Suprapubic skin (tissue), 4 donors: ENCODE data around the gene RBL1.

Experiments used
- POLR2A ChIP-seq, 2 donors: fragments of 450-650 bp; IDR thresholded peaks; one replicate each; pipeline ENCODE4 v1.6.1; 2017; ENCODE audit warnings: antibody characterized with exemption in 2 of 2, mild to moderate bottlenecking in 2 of 2, moderate library complexity in 2 of 2
- POLR2AphosphoS5 ChIP-seq, 3 donors: sonication (generic); formaldehyde crosslinking; IDR thresholded peaks; one replicate each; pipeline ENCODE4 v1.6.1; 2017; ENCODE audit warnings: antibody characterized with exemption in 3 of 3
- TF ChIP-seq, protein P1 (sequence below), 2 donors: fragments of 200-600 bp in 1 of 2; fragments of 450-650 bp in 1 of 2; sonication (generic) in 1 of 2; IDR thresholded peaks; one replicate each; pipeline ENCODE4 v1.5.1; 2016 to 2019; ENCODE audit warnings: antibody characterized with exemption in 2 of 2, mild to moderate bottlenecking in 1 of 2, moderate library complexity in 1 of 2

DNA sequence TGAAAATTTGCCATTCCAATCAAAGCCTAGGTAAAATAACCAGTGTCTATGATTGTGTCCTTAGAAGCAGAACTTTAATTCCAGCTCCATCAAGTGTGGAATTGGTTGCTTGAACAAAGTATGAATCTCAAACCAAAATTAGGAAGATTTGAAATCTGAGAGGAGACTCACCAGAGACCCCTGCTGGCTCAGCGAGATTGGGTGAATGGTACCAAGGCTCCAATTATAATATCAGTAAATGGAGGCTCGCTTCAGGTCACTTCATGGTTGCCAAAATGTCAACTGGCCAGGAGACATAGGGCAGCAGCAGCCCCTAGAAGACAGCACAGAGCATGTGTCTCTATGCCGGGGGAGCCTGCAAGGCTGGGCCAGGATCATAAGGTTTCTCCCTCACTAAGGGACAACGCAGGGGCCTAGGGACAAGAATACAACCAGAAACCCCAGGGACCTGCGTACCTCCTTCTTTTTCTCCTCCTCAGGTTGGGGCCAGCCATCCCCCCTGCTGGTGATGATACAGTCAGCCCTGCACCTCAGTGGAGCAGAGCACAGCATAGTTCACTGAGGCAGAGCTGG, 14.0 kb downstream of the RBL1 start:
- TF ChIP-seq POLR2A (IDR thresholded peaks at IDR 0.05) (no peak), POLR2AphosphoS5 (IDR thresholded peaks at IDR 0.05) (no peak)
- TF ChIP-seq, protein P1, sequence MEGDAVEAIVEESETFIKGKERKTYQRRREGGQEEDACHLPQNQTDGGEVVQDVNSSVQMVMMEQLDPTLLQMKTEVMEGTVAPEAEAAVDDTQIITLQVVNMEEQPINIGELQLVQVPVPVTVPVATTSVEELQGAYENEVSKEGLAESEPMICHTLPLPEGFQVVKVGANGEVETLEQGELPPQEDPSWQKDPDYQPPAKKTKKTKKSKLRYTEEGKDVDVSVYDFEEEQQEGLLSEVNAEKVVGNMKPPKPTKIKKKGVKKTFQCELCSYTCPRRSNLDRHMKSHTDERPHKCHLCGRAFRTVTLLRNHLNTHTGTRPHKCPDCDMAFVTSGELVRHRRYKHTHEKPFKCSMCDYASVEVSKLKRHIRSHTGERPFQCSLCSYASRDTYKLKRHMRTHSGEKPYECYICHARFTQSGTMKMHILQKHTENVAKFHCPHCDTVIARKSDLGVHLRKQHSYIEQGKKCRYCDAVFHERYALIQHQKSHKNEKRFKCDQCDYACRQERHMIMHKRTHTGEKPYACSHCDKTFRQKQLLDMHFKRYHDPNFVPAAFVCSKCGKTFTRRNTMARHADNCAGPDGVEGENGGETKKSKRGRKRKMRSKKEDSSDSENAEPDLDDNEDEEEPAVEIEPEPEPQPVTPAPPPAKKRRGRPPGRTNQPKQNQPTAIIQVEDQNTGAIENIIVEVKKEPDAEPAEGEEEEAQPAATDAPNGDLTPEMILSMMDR (IDR thresholded peaks at IDR 0.05) = no peak
